HG03196 (cell line): Measurements from ENCODE around the gene TANC2.

Experiments used
- ATAC-seq: cut with Tn5 transposase; IDR thresholded peaks from one replicate; pipeline ENCODE4 v1.9.1; 2021; ENCODE audit not compliant: unreplicated experiment

Gene TANC2

DNA sequence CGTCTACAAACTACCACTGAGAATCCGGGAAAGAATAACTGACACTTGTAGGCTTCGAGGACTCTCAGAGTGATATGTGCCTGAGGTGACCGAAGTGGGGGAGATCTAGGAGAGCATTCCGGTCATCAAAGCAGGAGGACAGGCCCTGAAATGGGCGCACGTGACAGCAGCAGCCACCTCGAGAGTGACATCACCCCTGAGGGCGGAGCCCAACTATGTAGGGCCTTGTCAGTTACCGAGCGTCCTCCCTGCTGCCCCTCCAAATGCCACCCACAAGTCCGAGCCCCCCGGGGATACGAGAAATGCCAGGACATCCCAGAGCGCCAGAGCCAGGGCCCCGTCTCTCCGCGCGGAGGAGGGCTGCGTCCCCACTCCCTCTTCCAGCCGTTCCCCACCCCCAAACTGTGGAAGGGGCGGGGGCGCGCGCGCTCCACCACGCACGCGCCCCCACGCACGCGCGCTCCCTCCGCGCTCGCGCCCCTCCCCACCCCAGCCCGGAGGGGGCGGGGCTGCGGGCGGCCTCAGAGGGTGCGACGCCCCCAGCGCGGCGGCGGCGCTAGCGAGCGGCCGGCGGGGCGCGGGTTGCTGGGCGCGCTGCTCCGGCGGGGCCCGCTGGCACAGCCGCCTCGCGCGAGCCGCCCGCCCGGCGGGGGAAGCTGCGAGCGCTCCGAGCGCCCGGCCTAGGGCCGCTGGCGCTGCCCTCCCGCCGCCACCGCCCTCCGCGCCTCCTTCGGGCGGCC, at the start of gene TANC2:
Gene TANC2, plus strand, starts transcription at position 550 of the 740 bp plus-strand sequence. CDS start 43,325 bp downstream, outside the sequence.
- ATAC-seq, result peak; percentile 51

DNA sequence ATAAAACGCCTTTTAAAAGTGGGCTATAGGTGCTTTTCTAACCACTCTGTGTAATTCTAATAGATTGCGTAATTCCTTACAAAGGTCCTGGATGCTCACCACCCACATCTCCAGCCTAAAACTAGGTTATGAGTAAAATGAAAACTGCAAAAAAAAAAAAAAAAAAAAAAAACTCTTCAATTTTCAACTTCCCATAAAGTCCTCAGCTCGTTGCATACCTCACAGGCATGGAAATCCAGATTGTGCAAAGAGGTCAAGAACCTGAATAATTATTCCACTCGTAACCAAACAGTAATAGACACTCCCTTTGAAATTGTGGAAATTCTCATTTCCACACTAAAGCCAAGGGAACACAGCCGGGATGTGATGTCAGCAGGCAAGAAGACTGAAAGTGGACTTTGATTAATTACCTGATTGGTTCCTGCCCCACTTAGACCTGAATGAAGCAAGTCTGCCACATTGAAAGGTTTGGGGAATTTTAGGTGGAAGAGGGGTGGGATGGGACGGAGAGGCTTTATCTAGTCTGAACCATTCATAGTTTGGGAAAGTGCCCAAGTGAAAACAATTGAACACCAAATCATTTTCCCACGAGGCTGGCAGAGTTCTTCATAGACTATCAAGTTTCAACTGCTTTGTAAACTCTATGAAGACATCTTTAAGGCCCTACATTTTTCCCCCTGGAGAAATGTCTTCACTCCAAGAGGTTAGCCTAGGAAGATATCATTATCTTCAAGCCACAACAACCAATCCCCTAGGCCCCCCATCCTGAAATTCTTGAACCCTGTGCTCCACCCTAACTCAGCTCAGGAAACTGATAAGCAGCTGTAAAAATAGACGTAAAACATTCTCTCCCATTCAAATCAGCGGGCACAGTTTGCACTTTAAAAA, 49.1 kb upstream of the TANC2 start:
- ATAC-seq, result no peak

DNA sequence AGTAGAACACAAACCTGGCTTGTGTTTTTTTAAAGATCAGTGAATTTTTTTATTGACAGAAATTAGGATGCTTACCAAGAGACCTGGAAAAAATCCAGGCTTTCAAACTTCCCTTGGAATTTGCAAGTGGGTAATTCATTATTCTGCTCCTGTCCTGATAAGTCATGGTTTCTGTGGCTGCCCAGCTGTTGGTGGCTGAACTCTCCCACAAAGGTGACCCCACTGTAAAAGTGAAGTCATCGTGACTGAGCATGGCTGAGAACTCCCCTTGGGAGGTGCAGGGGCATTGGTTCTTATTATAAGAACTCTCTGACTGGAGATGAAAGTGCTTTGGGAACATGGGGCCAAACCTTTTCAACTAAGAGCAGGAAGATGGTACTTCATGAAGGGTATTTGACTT, 46.6 kb upstream of the TANC2 start:
- ATAC-seq, result no peak

DNA sequence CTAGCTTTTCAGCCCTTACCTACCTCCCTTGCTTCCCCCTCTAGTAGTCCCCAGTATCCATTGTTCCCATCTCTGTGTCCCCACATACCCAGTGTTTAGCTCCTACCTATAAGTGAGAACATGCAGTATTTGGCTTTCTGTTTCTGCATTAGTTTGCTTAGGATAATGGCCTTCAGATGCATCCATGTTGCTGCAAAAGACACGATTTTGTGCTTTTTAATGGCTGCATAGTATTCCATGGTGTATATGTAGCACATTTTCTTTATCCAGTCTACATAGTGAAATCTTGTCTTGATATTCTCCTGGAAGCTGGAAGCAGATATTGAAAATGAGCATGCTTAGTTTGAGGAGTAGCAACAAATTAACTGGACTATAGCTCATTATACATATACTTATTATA, 45.7 kb upstream of the TANC2 start:
- no peak for ATAC-seq

DNA sequence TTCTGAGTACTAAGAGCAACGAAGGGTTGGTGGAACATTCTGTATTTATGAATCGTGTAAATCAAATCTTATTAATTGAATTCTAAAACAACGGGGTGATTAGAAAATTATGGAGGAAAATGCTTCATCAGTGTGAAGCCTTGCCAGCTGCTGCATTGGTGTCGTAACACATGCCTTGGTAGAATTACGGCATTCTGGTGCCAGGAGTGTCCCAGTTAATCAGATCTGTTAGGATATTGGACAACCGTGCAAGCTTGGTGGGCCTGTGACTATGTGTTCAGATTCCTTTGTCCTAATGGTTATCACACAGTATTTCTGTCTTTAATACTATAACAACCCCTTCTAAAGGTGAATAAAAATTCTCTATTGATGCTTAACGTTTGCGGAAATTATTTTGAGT, 44.2 kb upstream of the TANC2 start:
- ATAC-seq, result no peak

DNA sequence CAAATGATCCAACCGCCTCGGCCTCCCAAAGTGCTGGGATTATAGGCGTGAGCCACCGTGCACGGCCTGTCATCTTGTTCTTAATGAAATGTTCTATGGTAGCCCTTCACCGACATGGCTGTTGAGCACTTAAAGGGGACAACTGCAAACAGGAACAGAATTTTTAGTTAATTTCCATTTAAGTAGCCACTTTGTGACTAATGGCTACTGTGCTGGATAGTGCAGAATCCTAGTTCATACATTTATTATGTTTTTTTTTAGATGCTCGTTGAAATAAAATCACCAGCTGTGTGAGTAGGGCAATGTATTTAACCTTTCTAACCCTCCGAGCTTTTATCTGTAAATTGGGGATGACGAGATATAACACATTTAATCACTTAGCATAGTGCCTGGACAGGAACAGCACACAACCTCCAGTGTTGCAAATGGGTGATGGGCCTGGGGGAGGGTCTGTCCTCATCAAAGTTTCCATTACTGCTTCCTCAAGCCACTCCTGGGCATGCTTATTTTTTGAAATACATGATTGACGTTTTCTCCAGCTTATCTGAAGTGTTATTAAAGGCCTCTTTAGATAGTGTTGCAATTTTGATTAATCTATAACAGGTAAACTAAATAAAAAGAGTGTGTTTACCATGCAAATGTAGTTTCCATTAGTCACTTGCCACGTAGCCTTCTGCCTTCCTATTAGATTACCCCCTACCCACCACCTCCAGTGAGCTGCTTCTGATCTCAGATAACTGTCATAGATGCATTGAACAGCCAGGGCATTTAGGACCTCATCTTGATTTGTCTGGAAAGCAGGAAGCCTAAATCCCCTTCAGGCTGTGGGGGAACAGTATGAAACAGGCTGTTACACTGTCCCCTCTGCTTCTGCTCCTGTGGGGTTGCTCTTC, 42.5 kb upstream of the TANC2 start:
- no peak for ATAC-seq

DNA sequence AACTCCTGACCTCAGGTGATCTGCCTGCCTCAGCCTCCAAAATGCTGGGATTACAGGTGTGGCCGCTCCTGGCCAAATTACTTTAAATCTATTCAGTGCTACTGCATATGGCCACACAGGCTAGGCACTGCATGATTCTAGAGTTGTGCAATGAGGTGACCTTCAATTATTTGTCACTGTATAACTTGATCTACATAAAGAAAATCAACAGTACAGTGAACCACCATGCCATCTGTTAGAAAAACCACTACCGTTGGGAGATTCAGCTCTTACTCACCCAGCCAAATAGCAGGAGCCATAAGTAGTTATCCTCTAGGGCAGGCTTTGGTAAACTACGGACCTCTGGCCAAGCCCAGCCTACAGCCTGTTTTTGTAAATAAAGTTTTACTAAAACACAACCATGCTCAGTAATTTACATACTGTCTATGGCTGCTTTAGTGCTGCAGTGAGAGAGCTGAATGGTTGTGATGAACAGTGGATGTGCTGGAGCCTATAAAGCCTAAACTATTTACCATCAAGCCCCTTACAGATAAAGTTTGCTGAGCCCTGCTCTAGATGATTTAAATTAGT, 40.7 kb upstream of the TANC2 start:
- no peak for ATAC-seq

DNA sequence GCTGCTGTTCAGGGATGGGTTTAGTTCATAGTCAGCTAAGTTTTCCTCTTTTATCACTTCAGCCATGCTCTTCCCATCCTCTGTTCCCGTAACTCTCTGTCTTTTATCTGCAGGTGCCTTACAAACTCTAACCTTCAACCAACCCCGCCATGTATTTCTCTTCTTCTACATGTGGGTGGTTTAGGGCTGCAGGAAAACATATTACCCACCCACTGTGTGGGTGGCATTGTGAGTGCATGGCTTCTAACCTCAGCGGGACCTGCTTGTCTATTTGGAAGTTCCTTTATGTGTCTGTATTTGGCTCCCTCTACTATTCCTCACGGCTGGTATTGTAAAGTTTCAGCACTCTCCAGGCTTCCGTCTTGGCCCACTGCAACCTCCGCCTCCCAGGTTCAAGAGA, 39.0 kb upstream of the TANC2 start:
- ATAC-seq, result no peak

DNA sequence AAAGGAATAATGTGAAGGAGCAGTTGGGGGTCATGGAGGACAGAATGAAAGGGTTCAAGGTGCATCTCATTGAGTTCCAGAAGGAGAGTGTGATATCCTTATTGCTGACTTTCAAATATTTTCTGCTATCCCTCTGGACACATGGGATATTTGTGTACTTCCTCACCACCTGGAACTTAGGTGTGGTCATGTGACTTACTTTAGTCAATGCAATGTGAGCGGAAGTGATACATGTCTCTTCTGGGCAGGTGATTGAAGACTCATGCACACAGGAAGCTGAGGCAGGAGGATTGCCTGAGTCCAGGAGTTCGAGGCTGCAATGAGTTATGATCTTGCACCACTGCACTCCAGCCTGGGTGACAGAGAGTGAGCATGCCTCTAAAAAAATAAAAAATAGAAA, 36.7 kb upstream of the TANC2 start:
- ATAC-seq, result no peak

DNA sequence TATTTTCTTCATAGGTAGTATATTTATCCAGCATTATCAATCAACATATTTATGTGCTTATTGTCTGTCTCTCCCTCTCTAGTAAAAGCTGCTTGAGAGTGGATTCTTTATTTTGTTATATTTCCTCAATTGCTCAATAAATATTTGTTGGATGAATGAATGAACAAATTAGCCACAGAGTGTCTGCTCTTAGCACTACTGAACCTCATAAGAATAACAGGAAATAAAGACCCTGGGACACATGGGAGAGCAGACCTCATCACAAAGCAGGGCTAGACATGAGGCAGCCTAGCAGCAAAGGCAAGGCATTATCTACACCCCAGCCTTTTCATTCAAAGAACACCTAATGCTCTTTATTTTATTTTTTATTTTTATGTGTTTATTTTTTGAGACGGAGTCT, 34.9 kb upstream of the TANC2 start:
- ATAC-seq, result no peak

DNA sequence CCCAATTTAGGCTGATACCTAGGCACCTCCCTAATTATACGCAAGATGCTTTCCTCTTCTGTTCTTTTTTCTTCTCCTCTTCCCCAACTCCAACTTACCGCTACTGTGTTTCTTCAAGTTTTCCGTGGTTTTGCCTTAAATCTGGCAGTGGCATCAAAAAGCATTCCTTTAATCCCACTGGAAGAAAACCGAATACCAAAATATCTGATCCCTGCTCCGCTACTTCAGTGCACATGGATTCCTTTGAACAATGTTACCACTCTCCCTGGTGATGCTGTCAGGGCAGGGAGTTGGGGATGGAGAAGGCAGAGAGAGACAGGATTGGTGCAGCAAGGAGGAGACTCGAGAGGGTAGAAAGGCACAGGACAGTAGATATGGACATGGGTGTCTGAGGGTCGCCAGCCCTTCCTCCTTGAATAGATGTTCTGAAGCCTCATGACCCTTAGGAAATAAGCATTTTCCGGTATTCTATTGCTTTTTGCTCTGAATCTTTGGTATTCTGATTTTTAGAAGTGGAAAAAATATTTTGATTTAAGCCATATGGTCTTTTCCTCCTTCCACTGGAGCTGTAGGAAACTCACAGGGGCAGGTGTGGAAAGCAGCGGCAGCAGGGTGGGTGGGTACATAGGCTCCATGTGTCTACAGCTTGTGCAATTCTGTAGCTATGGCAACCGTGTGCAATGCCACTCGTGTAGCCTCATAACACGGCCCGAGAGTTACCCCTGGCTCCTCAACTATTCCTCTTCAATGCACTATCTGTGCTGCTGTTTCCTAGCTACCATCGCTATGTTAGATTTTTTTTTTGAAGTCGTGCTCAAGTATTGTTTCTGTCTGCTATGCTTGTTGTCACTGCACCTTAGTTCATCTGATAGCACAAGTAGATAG, 32.3 kb upstream of the TANC2 start:
- no peak for ATAC-seq

DNA sequence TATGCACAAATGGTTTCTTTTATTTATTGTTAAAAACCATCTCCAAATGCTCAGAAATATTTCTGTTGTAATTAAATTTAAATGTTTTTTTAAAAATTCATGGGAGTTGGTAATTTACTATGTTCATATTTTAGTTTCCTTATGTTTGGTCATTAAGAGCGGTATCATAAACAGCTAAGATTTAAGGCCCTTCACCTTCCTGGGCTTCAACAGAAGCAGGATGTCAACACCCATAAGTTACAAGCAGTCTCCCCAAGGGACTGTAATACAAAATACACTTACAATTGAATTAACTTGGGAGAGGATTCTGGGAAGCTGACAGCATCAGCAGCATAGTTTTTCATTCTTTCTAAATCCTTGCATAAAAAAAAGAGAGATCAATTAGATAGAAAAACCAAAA, 30.9 kb upstream of the TANC2 start:
- no peak for ATAC-seq

DNA sequence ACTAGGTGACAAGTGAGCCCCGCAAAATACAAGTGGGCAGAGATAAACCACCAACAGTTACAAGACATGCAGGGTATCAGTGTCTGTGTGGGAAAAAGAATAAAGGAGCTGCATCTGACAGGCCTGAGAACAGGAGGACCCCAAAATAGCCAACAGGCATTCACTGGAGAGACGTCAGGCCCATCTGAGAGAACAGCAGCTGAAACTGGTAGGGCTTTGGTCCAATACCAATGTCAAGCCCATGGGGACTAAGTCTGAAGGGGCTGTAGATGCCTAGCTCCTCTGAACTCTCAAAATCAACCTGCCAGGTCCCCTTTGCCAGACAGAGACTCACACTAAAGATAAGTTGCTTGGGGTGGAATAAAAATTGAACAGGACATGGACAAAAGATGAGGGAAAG, 30.5 kb upstream of the TANC2 start:
- no peak for ATAC-seq

DNA sequence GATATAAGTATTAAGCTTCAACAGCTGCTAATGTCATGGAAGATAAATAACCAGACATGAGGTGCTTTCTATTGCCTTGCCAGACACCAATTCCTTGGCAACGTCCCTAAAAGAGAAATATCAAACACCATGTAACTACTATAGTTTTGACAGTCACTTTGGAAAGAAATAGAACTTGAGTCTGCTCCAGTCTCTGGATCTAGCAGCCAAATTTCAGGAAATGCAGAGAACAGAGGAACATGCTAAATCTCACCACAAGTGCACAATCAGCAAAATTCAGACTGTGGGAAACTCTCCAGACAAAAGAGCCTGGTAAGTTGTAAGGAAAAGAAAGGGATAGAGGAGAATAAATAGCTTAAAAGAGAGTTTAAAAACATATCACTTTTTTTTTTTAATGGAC, 28.4 kb upstream of the TANC2 start:
- ATAC-seq, result no peak

DNA sequence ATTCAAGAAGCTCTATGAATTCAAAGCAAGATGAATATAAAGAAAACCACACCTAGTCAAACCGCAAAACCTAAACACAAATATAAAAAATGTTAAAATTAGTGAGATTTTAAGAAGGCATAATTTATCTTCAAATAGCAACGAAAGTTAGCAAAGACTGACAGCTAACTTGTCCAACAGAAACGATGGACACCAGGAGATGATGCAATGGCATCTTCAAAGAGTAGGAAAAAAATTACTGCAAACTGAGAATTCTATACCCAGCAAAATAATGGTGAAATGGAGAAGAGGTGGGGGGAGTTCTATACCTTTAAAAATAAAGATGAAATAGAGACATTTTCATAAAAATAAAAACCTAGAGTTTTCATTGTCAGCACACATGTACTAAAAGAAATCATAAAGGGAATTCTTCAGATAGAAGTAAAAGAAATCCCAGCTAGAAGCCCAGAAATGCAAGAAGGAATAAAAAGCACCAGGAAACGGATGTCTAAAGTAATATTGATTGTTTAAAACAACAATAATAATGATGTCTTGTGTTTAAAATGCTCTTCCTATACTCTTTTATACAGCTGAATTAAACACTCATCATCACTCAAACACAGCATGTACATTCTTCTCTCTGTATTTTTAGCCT, 24.6 kb upstream of the TANC2 start:
- no peak for ATAC-seq

DNA sequence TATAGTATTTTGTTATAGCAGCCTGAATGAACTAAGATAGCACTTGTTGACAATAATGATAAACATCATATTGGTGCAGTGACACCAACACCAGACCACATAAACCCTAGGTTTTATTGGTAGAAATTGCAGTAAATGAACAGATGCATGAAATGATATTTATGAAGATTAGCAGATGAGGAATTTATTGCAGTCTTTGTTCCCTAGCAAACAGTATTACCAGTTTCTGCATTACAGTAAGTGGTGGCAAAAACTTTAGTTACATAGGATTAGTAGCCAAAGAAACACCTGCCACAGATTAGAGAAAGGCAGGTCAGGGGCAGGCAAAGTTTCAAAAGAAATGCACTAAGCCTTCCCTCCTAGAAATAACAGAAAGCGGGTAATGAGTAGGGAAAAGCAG, 17.7 kb upstream of the TANC2 start:
- no peak for ATAC-seq

DNA sequence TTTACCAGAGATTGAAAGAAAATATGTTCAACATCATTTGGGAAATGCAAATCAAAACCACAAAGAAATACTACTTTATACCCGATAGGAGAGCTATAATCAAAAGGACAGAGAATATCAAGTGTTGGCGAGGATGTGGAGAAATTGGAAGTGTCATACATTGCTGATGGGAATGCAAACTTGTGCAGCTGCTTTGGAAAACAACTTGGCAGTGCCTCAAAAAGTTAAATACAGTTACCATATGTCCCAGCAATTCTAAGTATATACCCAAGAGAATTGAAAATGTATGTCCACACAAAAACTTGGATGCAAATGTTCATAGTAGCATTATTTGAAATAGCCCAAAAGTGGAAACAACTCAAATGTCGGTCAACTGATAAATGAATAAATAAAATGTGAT, 17.0 kb upstream of the TANC2 start:
- ATAC-seq, result no peak

DNA sequence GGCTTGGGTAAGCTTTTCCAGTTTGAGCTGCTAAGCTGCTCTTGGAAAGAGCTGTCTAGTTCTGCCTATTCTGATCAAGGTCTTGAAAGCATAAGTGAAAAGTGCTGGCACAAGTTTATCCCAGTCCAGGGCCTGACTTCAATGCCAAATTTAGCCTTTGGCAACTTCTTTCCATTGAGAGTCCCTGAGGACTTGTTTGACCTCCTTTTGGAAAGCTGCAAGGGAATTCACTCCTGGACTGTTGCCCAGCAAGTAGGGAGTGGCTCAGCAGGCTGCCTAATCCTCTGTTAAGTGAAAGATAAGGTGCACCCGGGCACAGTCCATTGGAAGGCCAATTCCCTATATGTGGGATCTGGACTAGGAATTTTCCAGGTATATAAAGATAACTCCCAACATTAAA, 16.0 kb upstream of the TANC2 start:
- no peak for ATAC-seq

DNA sequence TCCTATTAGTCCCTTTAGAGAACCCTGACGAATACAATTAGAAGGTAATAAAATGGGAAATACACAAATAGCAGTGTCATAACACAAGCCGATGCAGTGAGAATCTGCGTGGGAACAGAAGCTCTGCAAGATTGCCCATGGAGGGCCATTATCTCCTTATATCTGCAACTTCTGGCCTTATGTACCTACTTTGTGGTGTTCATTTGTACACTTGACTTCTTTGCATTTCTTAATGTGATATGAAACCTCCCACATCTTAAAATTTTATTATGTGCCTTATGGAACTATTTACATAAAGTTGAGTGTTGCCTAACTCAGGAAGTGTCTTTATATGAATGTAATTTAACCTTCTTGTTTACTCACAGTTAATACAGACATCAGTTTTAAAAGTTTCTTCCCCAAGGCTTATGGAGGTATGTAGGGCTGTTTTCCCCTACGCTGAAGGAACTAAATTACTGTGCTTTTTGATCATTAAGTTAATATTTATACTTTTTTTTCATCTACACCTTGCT, 10.1 kb upstream of the TANC2 start:
- ATAC-seq, result no peak
